OCI-LY7 (cell line): ENCODE measurements around the gene CST3. TPM values are rescaled to one million over a fixed set of nuclear protein-coding genes. Genes with fewer than 3 reads are reported as not detected.

Experiments
- total RNA-seq, 2 experiments: library from RNA; depleted of rRNA in 1 of 2; stranded (reverse); fragments of >200 nt in 1 of 2; shearing (Covaris generic) in 1 of 2; gene quantifications; 2 replicates each; pipeline ENCODE4 v1.2.3, GENCODE V29; 2014 to 2022

The CST3 gene
- total RNA-seq, 2 experiments from 2014 or later = not detected

Other genes starting within 250 kb of the CST3 start
- gene NAPB, start 216.5 kb downstream of the CST3 start, total RNA-seq (2014; rRNA removed; shearing (Covaris generic)) = 9.3 and 12.5 TPM in 2 replicates
- gene NAPB, start 216.5 kb downstream of the CST3 start, total RNA-seq (2022) = 11.4 and 12.1 TPM in 2 replicates
- gene CSTL1, start 198.3 kb downstream of the CST3 start, total RNA-seq (2014; rRNA removed; shearing (Covaris generic)) = not detected in 2 replicates
- not detected in 2 replicates for gene CSTL1, start 198.3 kb downstream of the CST3 start, total RNA-seq (2022)
- not detected in 2 replicates for gene CST11, start 185.1 kb downstream of the CST3 start, total RNA-seq (2014; rRNA removed; shearing (Covaris generic))
- not detected in 2 replicates for gene CST11, start 185.1 kb downstream of the CST3 start, total RNA-seq (2022)
- not detected in 2 replicates for gene CST8, start 146.8 kb downstream of the CST3 start, total RNA-seq (2014; rRNA removed; shearing (Covaris generic))
- not detected in 2 replicates for gene CST8, start 146.8 kb downstream of the CST3 start, total RNA-seq (2022)
- gene CST9L, start 69.5 kb downstream of the CST3 start, total RNA-seq (2014; rRNA removed; shearing (Covaris generic)) = not detected in 2 replicates
- not detected in 2 replicates for gene CST9L, start 69.5 kb downstream of the CST3 start, total RNA-seq (2022)
- not detected in 2 replicates for gene CST9, start 32.0 kb downstream of the CST3 start, total RNA-seq (2014; rRNA removed; shearing (Covaris generic))
- gene CST9, start 32.0 kb downstream of the CST3 start, total RNA-seq (2022) = not detected in 2 replicates
- gene CST4, start 51.1 kb upstream of the CST3 start, total RNA-seq (2014; rRNA removed; shearing (Covaris generic)) = not detected in 2 replicates
- not detected in 2 replicates for gene CST4, start 51.1 kb upstream of the CST3 start, total RNA-seq (2022)
- gene CST1, start 113.0 kb upstream of the CST3 start, total RNA-seq (2014; rRNA removed; shearing (Covaris generic)) = not detected in 2 replicates
- not detected in 2 replicates for gene CST1, start 113.0 kb upstream of the CST3 start, total RNA-seq (2022)
- gene CST2, start 188.8 kb upstream of the CST3 start, total RNA-seq (2014; rRNA removed; shearing (Covaris generic)) = not detected in 2 replicates
- gene CST2, start 188.8 kb upstream of the CST3 start, total RNA-seq (2022) = not detected in 2 replicates
- gene CST5, start 241.8 kb upstream of the CST3 start, total RNA-seq (2014; rRNA removed; shearing (Covaris generic)) = not detected in 2 replicates
- not detected in 2 replicates for gene CST5, start 241.8 kb upstream of the CST3 start, total RNA-seq (2022)